NCI-H774 (cell line): ENCODE measurements around the gene GPR68.
"Not testable (repeated sequence)": the region's sequence is repeated elsewhere in the genome, so short reads cannot be mapped to it uniquely, and the experiment has no call there.

Experiments
- DNase-seq: peaks from one replicate; lab custom pipeline; 2025; lab: John Stamatoyannopoulos, UW

The GPR68 gene

GRCh38 chr14:91190853-91191252, 53.7 kb downstream of the GPR68 start:
- DNase-seq: no peak

DNA sequence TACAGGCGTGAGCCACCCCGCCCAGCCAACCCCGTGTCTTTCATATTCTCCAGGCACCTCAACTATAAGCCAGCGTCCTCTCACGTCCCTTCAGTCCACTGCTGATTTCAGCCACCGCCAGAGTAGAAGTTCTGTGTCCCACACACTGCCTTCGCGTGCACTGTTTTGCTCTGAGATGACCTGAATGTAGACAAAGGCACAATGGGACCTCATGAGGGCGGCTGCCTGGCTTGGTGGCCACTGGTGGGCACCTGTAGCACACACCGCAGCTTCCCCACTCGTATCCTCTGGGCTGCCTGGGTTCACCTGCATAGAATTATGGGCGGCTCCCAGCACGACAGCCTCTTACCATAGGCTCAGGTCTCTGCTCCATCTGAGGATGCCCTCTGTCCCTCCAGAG, 57.2 kb downstream of the GPR68 start:
- no peak for DNase-seq

- no peak for DNase-seq
Observed at GRCh38 chr14:91186515-91187066, 57.9 kb downstream of the GPR68 start.

- DNase-seq: no peak
Observed at GRCh38 chr14:91185721-91186120, 58.8 kb downstream of the GPR68 start.

DNA sequence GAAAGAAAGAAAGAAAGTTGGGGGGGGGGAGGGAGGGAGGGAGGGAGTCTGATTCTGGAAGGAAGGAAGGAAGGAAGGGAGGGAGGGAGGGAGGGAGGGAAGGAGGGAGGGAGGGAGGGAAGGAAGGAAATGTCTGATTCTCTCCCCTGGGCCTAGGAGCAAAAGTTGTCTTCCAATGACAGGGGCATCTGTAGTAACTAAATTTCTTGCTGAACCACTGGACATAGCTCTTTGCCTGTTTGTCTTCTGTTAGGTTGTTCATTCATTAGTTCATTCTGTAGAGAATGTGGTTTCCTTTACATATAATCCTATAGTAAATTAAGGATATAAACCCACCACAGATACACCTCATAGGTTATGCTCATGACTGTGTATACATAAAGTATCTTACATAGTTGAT, 59.9 kb downstream of the GPR68 start:
- DNase-seq: no peak

- DNase-seq: not testable (repeated sequence)
Observed at GRCh38 chr14:91182753-91183152, 61.8 kb downstream of the GPR68 start.
